ENCODE data around the gene ACOT13. TPM values are rescaled to one million over a fixed set of nuclear protein-coding genes. Genes with fewer than 3 reads are reported as not detected.

ACOT13 gene
- total RNA-seq, 4 donors from 2014 or later, result 8.3 to 12.9 (median 10.8) TPM

DNA sequence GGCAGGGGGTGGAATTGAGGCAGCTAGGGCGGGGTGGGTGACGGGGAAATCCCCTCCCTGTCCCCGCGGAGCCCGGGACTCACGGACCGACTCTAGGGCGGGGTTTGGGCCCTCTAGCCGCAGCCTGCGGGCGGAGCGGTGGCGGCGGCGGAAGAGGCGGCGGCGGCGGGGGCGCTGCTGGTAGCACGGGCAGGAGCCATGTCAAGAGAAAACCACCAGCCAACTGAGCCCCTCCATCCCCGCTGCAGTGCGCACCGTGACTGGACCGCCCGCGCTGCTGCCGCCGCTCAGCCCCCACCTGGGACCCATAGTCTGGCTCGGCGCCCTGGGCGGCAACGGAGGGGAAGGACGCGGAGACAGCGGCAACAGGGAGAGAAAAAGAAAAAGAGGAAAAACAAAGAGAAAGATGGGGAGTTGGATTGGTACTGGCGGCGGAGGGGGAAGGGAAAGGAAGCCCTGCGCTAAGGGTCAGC lies 53.3 kb downstream of the ACOT13 start:
- TF ChIP-seq, protein P1, sequence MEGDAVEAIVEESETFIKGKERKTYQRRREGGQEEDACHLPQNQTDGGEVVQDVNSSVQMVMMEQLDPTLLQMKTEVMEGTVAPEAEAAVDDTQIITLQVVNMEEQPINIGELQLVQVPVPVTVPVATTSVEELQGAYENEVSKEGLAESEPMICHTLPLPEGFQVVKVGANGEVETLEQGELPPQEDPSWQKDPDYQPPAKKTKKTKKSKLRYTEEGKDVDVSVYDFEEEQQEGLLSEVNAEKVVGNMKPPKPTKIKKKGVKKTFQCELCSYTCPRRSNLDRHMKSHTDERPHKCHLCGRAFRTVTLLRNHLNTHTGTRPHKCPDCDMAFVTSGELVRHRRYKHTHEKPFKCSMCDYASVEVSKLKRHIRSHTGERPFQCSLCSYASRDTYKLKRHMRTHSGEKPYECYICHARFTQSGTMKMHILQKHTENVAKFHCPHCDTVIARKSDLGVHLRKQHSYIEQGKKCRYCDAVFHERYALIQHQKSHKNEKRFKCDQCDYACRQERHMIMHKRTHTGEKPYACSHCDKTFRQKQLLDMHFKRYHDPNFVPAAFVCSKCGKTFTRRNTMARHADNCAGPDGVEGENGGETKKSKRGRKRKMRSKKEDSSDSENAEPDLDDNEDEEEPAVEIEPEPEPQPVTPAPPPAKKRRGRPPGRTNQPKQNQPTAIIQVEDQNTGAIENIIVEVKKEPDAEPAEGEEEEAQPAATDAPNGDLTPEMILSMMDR (IDR thresholded peaks at IDR 0.05; ENCODE audit: low read depth), result no peak

DNA sequence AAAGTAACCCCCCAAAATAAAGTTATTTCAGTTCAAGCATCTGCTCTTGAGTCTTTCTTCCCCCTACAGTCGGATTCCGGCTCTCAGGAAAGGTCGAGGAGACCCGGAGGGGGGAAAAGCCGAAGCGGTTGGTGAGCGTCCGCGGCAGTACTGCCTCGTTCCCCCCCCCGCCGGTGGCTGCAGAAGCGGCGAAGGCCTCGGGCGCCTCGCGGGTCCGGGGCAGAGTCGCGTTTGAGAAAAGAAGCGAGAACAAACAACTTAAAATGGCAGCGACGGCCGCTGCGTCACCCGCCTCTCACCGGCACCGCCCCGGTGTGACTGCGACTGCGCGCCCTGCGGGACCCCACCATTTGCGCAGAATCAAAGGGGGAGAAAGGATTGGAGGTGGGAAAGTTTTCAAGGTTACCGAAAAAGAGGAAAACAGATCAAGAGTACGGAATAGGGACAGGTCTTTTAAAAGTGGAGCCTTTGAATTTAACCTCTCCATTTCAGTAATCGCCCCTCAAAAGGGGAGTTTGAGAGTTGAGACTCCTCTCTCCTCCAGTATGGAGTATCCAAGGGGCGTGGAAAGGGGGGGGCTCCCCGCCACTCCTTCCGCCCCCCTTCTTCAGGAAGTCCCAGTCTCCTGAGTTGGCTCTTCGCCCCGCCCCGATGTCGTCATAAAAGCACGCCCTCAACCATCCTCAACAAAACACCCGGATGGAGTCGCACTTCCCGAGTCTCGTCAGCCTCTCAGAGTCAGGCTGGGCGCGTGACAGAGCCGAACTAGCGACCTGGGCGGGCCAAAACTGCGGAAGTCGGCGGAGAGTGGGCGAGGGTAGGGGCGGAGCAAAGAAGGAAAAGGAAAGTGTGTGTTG lies 54.0 kb downstream of the ACOT13 start:
- TF ChIP-seq, protein P1 (IDR thresholded peaks at IDR 0.05; ENCODE audit: low read depth), result no peak

DNA sequence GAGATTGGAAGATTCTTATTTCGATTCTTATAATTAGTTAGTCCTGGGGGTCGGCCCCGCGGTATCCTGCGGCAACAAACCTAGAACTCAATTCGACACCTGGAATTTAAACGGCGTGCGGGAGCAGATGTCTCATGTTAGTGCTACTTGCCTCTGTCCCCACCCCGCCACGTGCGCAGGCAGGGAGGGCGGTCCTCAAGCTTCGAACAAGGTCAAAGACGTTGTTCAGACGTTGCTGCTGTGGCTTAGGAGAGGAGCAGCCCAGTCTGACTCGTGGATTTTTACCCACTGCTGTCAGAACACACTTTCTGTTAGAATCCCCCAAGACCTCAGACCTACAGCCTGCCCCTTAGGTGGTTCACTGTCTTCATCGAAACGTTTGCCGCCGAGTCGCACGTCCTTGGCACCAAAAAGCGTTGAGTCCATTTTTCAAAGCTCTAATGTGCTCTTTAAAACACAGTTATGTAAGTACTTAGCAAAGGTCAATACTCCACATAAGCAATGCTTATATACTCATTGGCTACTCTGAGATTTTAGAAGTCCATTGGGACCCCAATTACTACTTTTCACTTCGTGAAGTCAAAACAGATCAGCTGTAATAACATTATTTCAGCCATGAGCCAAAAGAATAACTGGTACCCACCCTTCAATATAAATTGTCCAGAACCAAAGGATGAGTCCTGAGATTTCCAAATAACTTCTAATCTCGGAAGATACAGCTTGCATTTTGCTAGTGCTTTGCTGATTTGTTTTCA lies 54.8 kb downstream of the ACOT13 start:
- TF ChIP-seq, protein P1 (IDR thresholded peaks at IDR 0.05; ENCODE audit: low read depth), result no peak

DNA sequence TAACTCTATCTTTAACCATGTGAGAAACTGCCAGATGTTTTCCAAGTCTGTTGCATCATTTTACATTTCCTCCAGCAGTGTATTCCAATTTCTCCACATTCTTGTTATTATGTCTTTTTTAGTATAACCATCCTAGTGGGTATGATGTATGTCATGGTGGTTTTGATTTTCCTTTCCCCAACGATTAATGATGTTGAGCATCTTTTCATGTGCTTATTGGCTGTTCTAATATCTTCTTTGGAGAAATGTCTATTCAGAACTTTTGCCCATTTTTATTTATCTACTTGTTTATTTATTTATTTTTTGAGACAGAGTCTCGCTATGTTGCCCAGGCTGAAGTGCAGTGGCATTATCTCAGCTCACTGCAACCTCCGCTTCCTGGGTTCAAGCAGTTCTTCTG lies 56.4 kb downstream of the ACOT13 start:
- TF ChIP-seq, protein P1 (IDR thresholded peaks at IDR 0.05; ENCODE audit: low read depth), result no peak

DNA sequence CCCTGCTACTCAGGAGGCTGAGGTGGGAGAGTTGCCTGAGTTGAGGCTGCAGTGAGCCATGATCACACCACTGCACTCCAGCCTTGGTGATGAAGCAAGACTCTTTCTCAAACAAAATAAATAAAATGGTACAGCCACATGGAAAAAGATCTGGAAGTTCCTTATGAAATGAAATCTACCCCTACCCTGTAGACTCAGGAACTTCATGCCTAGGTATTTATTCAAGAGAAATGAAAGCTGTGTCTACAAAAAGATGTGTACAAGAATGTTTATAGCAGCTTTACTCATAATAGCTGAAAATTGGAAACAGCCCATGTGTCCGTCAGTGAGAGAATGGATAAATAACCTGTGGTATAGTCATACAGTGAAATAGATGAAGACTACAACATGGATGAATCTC lies 67.3 kb downstream of the ACOT13 start:
- TF ChIP-seq, protein P1 (IDR thresholded peaks at IDR 0.05; ENCODE audit: low read depth), result no peak

DNA sequence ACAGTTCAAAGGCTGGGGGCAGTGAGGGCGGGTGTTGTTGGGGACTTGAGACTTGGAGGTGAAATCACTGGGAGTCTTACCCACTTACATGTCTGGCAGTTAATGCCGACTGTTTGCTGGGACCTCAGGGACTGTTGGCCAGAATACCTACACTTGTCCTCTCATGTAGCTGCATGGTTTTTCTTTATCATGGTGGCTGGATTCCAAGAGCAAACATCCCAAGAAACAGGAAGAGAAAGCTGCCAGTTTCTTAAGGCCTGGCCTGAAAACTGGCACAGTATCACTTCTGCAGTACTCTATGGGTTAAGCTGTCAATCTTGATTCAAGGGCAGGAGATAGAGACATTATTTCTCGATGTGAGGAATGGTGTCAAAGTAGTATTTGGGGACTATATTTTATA lies 71.9 kb downstream of the ACOT13 start:
- TF ChIP-seq, protein P1 (IDR thresholded peaks at IDR 0.05; ENCODE audit: low read depth), result no peak

DNA sequence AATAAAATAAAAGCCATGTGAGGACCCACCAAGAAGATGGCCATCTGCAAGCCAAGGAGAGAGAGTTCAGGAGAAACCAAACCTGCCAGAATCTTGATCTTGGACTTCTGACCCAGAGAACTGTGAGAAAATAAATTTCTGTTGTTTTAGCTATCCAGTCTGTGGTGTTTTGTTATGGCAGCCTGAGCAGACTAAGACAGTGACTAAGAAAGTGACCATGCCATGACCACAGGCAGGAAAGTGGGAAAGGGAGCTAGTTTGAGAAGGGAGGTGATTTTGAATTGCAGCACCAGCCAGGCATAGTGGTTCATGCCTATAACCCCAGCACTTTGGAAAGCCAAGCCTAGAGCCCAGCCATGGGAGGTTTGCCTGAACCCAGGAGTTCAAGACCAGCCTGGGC lies 74.0 kb downstream of the ACOT13 start:
- TF ChIP-seq, protein P1 (IDR thresholded peaks at IDR 0.05; ENCODE audit: low read depth), result no peak
